ENCODE results near the gene KLHDC3.

The KLHDC3 gene

GRCh38 chr6:43013843-43014433 is at the start of gene KLHDC3, which contains the start of gene MEA1:
Gene KLHDC3 (plus strand): TSS chr6:43014249. CDS start chr6:43017193, 2,944 bp downstream.
Gene MEA1 (minus strand): TSS chr6:43013946. CDS start chr6:43013813, 133 bp downstream.
- H3K27ac ChIP-seq (ENCODE audit: low read depth, low read length) = peak within 1 kb of the TSS; percentile 70
- H3K4me1 ChIP-seq (ENCODE audit: control insufficient read depth in 5 of 5, insufficient read depth in 5 of 5, low read length in 5 of 5) = peaks cover 16 to 45% (median 42%) of the 10 kb centered on the region in 5 donors
- no peaks in the 10 kb centered on the region for H3K27me3 ChIP-seq (ENCODE audit: control insufficient read depth in 5 of 5, insufficient read depth in 4 of 5, low read length in 5 of 5)
- peak within 1 kb of the TSS; percentile 69 to 87 (median 84) for H3K9ac ChIP-seq (ENCODE audit: low read length in 5 of 5)
- H3K9me3 ChIP-seq (ENCODE audit: control insufficient read depth in 5 of 5, low read length in 5 of 5) = no peaks in the 10 kb centered on the region
- H3K4me3 ChIP-seq (ENCODE audit: low read depth in 1 of 5, low read length in 5 of 5) = peak within 1 kb of the TSS; percentile 78 to 98 (median 96)
- H3K36me3 ChIP-seq (ENCODE audit: control insufficient read depth in 5 of 5, insufficient read depth in 5 of 5, low read length in 5 of 5) = peaks cover under 1 to 54% (median 51%) of the 10 kb centered on the region in 5 donors

- no peaks in the 10 kb centered on the region for H3K9me3 ChIP-seq (ENCODE audit: control insufficient read depth in 5 of 5, low read length in 5 of 5)
- no peak overlapping the region for H3K9ac ChIP-seq (ENCODE audit: low read length in 5 of 5)
- H3K27ac ChIP-seq (ENCODE audit: low read depth, low read length) = no peak overlapping the region
- no peaks in the 10 kb centered on the region for H3K27me3 ChIP-seq (ENCODE audit: control insufficient read depth in 5 of 5, insufficient read depth in 4 of 5, low read length in 5 of 5)
- H3K4me1 ChIP-seq (ENCODE audit: control insufficient read depth in 5 of 5, insufficient read depth in 5 of 5, low read length in 5 of 5) = no peaks in the 10 kb centered on the region
- H3K36me3 ChIP-seq (ENCODE audit: control insufficient read depth in 5 of 5, insufficient read depth in 5 of 5, low read length in 5 of 5) = peaks cover 0 to 85% (median 58%) of the 10 kb centered on the region in 5 donors
- no peak overlapping the region for H3K4me3 ChIP-seq (ENCODE audit: low read depth in 1 of 5, low read length in 5 of 5)
Observed at GRCh38 chr6:42966571-42966970, 47.5 kb upstream of the KLHDC3 start.

- Histone ChIP-seq H3K4me1 (ENCODE audit: control insufficient read depth in 5 of 5, insufficient read depth in 5 of 5, low read length in 5 of 5) (no peaks in the 10 kb centered on the region), H3K36me3 (ENCODE audit: control insufficient read depth in 5 of 5, insufficient read depth in 5 of 5, low read length in 5 of 5) (peaks cover 0 to 84% (median 55%) of the 10 kb centered on the region in 5 donors), H3K27me3 (ENCODE audit: control insufficient read depth in 5 of 5, insufficient read depth in 4 of 5, low read length in 5 of 5) (no peaks in the 10 kb centered on the region), H3K4me3 (ENCODE audit: low read depth in 1 of 5, low read length in 5 of 5) (no peak overlapping the region), H3K9ac (ENCODE audit: low read length in 5 of 5) (no peak overlapping the region), H3K27ac (ENCODE audit: low read depth, low read length) (no peak overlapping the region), H3K9me3 (ENCODE audit: control insufficient read depth in 5 of 5, low read length in 5 of 5) (no peaks in the 10 kb centered on the region)
Observed at GRCh38 chr6:42967228-42967627, 46.8 kb upstream of the KLHDC3 start.

GRCh38 chr6:42968126-42968701 is 45.8 kb upstream of the KLHDC3 start:
- no peaks in the 10 kb centered on the region for H3K27me3 ChIP-seq (ENCODE audit: control insufficient read depth in 5 of 5, insufficient read depth in 4 of 5, low read length in 5 of 5)
- H3K9me3 ChIP-seq (ENCODE audit: control insufficient read depth in 5 of 5, low read length in 5 of 5) = no peaks in the 10 kb centered on the region
- H3K36me3 ChIP-seq (ENCODE audit: control insufficient read depth in 5 of 5, insufficient read depth in 5 of 5, low read length in 5 of 5) = peaks cover 0 to 77% (median 52%) of the 10 kb centered on the region in 5 donors
- H3K27ac ChIP-seq (ENCODE audit: low read depth, low read length) = no peak overlapping the region
- no peak overlapping the region for H3K9ac ChIP-seq (ENCODE audit: low read length in 5 of 5)
- no peak overlapping the region for H3K4me3 ChIP-seq (ENCODE audit: low read depth in 1 of 5, low read length in 5 of 5)
- no peaks in the 10 kb centered on the region for H3K4me1 ChIP-seq (ENCODE audit: control insufficient read depth in 5 of 5, insufficient read depth in 5 of 5, low read length in 5 of 5)

GRCh38 chr6:42968783-42969182 is 45.3 kb upstream of the KLHDC3 start:
- Histone ChIP-seq H3K4me1 (ENCODE audit: control insufficient read depth in 5 of 5, insufficient read depth in 5 of 5, low read length in 5 of 5) (no peaks in the 10 kb centered on the region), H3K27me3 (ENCODE audit: control insufficient read depth in 5 of 5, insufficient read depth in 4 of 5, low read length in 5 of 5) (no peaks in the 10 kb centered on the region), H3K9ac (ENCODE audit: low read length in 5 of 5) (no peak overlapping the region), H3K4me3 (ENCODE audit: low read depth in 1 of 5, low read length in 5 of 5) (no peak overlapping the region), H3K9me3 (ENCODE audit: control insufficient read depth in 5 of 5, low read length in 5 of 5) (no peaks in the 10 kb centered on the region), H3K36me3 (ENCODE audit: control insufficient read depth in 5 of 5, insufficient read depth in 5 of 5, low read length in 5 of 5) (peaks cover 0 to 77% (median 50%) of the 10 kb centered on the region in 5 donors), H3K27ac (ENCODE audit: low read depth, low read length) (no peak overlapping the region)

- H3K4me1 ChIP-seq (ENCODE audit: control insufficient read depth in 5 of 5, insufficient read depth in 5 of 5, low read length in 5 of 5) = no peaks in the 10 kb centered on the region
- H3K36me3 ChIP-seq (ENCODE audit: control insufficient read depth in 5 of 5, insufficient read depth in 5 of 5, low read length in 5 of 5) = peaks cover 0 to 75% (median 48%) of the 10 kb centered on the region in 5 donors
- no peak overlapping the region for H3K9ac ChIP-seq (ENCODE audit: low read length in 5 of 5)
- no peak overlapping the region for H3K4me3 ChIP-seq (ENCODE audit: low read depth in 1 of 5, low read length in 5 of 5)
- H3K27ac ChIP-seq (ENCODE audit: low read depth, low read length) = no peak overlapping the region
- H3K27me3 ChIP-seq (ENCODE audit: control insufficient read depth in 5 of 5, insufficient read depth in 4 of 5, low read length in 5 of 5) = no peaks in the 10 kb centered on the region
- H3K9me3 ChIP-seq (ENCODE audit: control insufficient read depth in 5 of 5, low read length in 5 of 5) = no peaks in the 10 kb centered on the region
Observed at GRCh38 chr6:42969431-42969830, 44.6 kb upstream of the KLHDC3 start.

- H3K36me3 ChIP-seq (ENCODE audit: control insufficient read depth in 5 of 5, insufficient read depth in 5 of 5, low read length in 5 of 5) = peaks cover 0 to 74% (median 44%) of the 10 kb centered on the region in 5 donors
- no peaks in the 10 kb centered on the region for H3K27me3 ChIP-seq (ENCODE audit: control insufficient read depth in 5 of 5, insufficient read depth in 4 of 5, low read length in 5 of 5)
- H3K9ac ChIP-seq (ENCODE audit: low read length in 5 of 5) = no peak overlapping the region
- H3K27ac ChIP-seq (ENCODE audit: low read depth, low read length) = no peak overlapping the region
- no peaks in the 10 kb centered on the region for H3K4me1 ChIP-seq (ENCODE audit: control insufficient read depth in 5 of 5, insufficient read depth in 5 of 5, low read length in 5 of 5)
- no peaks in the 10 kb centered on the region for H3K9me3 ChIP-seq (ENCODE audit: control insufficient read depth in 5 of 5, low read length in 5 of 5)
- no peak overlapping the region for H3K4me3 ChIP-seq (ENCODE audit: low read depth in 1 of 5, low read length in 5 of 5)
Observed at GRCh38 chr6:42969934-42970333, 44.1 kb upstream of the KLHDC3 start.

GRCh38 chr6:42970871-42971612 is 43.0 kb upstream of the KLHDC3 start:
- peaks cover 0 to 63% (median 33%) of the 10 kb centered on the region in 5 donors for H3K36me3 ChIP-seq (ENCODE audit: control insufficient read depth in 5 of 5, insufficient read depth in 5 of 5, low read length in 5 of 5)

GRCh38 chr6:42971746-42972327 is 42.2 kb upstream of the KLHDC3 start:
- no peaks in the 10 kb centered on the region for H3K9me3 ChIP-seq (ENCODE audit: control insufficient read depth in 5 of 5, low read length in 5 of 5)
- H3K27me3 ChIP-seq (ENCODE audit: control insufficient read depth in 5 of 5, insufficient read depth in 4 of 5, low read length in 5 of 5) = no peaks in the 10 kb centered on the region
- H3K4me1 ChIP-seq (ENCODE audit: control insufficient read depth in 5 of 5, insufficient read depth in 5 of 5, low read length in 5 of 5) = peaks cover 0 to 2% (median under 1%) of the 10 kb centered on the region in 5 donors
- no peak overlapping the region for H3K27ac ChIP-seq (ENCODE audit: low read depth, low read length)
- peaks cover 0 to 55% (median 25%) of the 10 kb centered on the region in 5 donors for H3K36me3 ChIP-seq (ENCODE audit: control insufficient read depth in 5 of 5, insufficient read depth in 5 of 5, low read length in 5 of 5)
- peak overlapping the region in 1 of 5 donors; percentile 45 for H3K9ac ChIP-seq (ENCODE audit: low read length in 5 of 5)
- no peak overlapping the region for H3K4me3 ChIP-seq (ENCODE audit: low read depth in 1 of 5, low read length in 5 of 5)

More at GRCh38 chr6:42970871-42971612, 43.0 kb upstream of the KLHDC3 start:
- Histone ChIP-seq H3K9me3 (ENCODE audit: control insufficient read depth in 5 of 5, low read length in 5 of 5) (no peaks in the 10 kb centered on the region), H3K4me3 (ENCODE audit: low read depth in 1 of 5, low read length in 5 of 5) (no peak overlapping the region), H3K9ac (ENCODE audit: low read length in 5 of 5) (peak overlapping the region in 1 of 5 donors; percentile 45), H3K27me3 (ENCODE audit: control insufficient read depth in 5 of 5, insufficient read depth in 4 of 5, low read length in 5 of 5) (no peaks in the 10 kb centered on the region), H3K27ac (ENCODE audit: low read depth, low read length) (no peak overlapping the region), H3K4me1 (ENCODE audit: control insufficient read depth in 5 of 5, insufficient read depth in 5 of 5, low read length in 5 of 5) (no peaks in the 10 kb centered on the region)
